B cell (primary cell): ENCODE results near the gene C4BPA.

Experiments
- CTCF ChIP-seq: fragments of 200-600 bp; IDR thresholded peaks from one replicate; pipeline ENCODE4 v1.8.0; 2022; ENCODE audit warnings: antibody characterized with exemption, mild to moderate bottlenecking
- EZH2 ChIP-seq: IDR thresholded peaks from 2 replicates; pipeline ENCODE4 v1.6.1; 2012; ENCODE audit warnings: borderline replicate concordance, low read depth, mild to moderate bottlenecking, moderate library complexity, low read length; ENCODE audit not compliant: insufficient read depth, poor library complexity, severe bottlenecking

DNA sequence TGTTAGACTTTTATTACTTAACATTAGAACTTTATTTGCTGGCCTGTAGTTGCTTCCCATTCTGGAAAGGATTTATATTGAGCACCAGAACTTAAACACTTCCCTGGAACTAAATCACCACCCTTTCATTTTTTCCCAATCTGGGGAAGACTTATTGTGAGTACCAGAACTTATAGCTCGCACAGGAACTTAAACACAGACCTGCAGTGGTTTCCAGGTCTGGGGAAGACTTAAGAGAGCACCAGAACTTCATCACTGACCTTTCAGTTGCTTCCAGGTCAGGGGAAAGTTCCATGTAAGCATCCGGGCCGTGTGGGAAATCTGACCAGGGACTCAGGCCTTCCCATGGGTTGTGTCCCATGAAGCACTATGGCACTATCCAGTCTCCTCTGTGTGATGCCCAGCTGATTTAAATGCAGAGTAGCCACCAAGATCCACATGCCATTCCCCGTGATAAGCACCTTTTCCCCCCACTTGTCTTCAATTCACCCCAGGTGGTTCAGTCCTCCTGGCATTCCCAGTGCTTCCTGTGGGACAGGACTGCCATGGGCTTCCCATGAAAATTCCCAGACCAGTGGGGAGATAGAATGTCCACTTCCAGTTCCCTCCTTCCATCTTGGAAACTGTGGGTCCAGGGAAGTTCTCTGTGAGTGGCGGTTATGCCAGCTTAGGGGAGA is 48.9 kb downstream of the C4BPA start:
- TF ChIP-seq CTCF (no peak), EZH2 (no peak)
